Measurements from ENCODE around the gene TSPAN9. TPM values are rescaled to one million over a fixed set of nuclear protein-coding genes. Genes with fewer than 3 reads are reported as not detected.

TSPAN9 gene
- total RNA-seq, 1 experiment from 2014 or later = 7.7 TPM

DNA sequence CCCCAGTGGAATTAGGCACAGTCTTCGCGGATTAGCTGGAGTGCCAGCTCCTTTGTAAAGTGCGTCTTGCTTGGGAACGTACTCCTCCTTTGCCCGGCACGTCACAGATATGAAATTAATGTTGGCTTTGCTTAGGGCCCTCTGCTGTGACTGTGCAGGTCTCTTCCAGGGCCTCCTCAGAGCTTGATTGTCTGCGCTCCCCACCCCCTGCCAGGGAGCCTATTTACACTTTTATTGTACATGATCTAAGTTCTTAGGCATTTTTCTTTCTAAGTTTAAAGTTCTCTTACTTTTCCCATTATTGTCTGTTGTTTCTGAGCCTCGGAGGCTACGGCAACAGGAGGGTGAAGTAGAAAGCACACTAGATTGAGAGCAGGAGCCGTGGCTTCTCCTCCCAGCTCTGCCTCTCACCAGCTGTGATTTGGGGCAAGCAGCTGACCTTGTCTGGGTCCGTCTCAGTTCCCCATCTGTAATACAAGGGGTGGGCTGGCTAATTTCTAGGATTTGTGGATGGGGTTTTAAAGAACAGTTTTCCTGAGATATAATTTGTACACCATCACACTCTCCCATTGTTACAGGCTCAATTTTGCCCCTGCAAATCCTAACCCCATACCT is 81.8 kb downstream of the TSPAN9 start:
- no peaks in the 10 kb centered on the region for H3K27me3 ChIP-seq (ENCODE audit: control insufficient read depth, insufficient read depth, low read length)
- no peak for DNase-seq (ENCODE audit: low read depth, low spot score)
- BruUV-seq (replicated peaks) = no TSS peak
- H3K4me1 ChIP-seq (ENCODE audit: control insufficient read depth, insufficient read depth, low read length) = no peaks in the 10 kb centered on the region
- TF ChIP-seq SIN3A (IDR thresholded peaks at IDR 0.05; ENCODE audit: borderline replicate concordance, insufficient read depth, low read depth, low read length) (no peak), POLR2AphosphoS5 (IDR thresholded peaks at IDR 0.05; ENCODE audit: low read depth, low read length) (no peak), TCF7L2 (IDR thresholded peaks at IDR 0.05; ENCODE audit: low read depth, low read length) (no peak)
- TF ChIP-seq, protein P1, sequence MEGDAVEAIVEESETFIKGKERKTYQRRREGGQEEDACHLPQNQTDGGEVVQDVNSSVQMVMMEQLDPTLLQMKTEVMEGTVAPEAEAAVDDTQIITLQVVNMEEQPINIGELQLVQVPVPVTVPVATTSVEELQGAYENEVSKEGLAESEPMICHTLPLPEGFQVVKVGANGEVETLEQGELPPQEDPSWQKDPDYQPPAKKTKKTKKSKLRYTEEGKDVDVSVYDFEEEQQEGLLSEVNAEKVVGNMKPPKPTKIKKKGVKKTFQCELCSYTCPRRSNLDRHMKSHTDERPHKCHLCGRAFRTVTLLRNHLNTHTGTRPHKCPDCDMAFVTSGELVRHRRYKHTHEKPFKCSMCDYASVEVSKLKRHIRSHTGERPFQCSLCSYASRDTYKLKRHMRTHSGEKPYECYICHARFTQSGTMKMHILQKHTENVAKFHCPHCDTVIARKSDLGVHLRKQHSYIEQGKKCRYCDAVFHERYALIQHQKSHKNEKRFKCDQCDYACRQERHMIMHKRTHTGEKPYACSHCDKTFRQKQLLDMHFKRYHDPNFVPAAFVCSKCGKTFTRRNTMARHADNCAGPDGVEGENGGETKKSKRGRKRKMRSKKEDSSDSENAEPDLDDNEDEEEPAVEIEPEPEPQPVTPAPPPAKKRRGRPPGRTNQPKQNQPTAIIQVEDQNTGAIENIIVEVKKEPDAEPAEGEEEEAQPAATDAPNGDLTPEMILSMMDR (IDR thresholded peaks at IDR 0.05) = no peak
- TF ChIP-seq, protein P2, sequence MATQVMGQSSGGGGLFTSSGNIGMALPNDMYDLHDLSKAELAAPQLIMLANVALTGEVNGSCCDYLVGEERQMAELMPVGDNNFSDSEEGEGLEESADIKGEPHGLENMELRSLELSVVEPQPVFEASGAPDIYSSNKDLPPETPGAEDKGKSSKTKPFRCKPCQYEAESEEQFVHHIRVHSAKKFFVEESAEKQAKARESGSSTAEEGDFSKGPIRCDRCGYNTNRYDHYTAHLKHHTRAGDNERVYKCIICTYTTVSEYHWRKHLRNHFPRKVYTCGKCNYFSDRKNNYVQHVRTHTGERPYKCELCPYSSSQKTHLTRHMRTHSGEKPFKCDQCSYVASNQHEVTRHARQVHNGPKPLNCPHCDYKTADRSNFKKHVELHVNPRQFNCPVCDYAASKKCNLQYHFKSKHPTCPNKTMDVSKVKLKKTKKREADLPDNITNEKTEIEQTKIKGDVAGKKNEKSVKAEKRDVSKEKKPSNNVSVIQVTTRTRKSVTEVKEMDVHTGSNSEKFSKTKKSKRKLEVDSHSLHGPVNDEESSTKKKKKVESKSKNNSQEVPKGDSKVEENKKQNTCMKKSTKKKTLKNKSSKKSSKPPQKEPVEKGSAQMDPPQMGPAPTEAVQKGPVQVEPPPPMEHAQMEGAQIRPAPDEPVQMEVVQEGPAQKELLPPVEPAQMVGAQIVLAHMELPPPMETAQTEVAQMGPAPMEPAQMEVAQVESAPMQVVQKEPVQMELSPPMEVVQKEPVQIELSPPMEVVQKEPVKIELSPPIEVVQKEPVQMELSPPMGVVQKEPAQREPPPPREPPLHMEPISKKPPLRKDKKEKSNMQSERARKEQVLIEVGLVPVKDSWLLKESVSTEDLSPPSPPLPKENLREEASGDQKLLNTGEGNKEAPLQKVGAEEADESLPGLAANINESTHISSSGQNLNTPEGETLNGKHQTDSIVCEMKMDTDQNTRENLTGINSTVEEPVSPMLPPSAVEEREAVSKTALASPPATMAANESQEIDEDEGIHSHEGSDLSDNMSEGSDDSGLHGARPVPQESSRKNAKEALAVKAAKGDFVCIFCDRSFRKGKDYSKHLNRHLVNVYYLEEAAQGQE (IDR thresholded peaks at IDR 0.05; ENCODE audit: insufficient read depth in 1 of 2, low read depth in 2 of 2, low read length in 1 of 2) = no peak
- CTCF ChIA-PET = no interaction called here
- intact Hi-C loops (cut with micrococcal nuclease; ENCODE audit: unreplicated experiment) = no loop called here
- POLR2A ChIA-PET = no interaction called here
- H3K27ac ChIP-seq (ENCODE audit: low read length) = no peak overlapping the region
- H3K36me3 ChIP-seq (ENCODE audit: control insufficient read depth, insufficient read depth, low read length) = no peaks in the 10 kb centered on the region
- H3K4me3 ChIP-seq (ENCODE audit: low read depth in 2 of 2, low read length in 2 of 2) = no peak overlapping the region
- in situ Hi-C loops (cut with HindIII; ENCODE audit: low pct_unique_long_range_greater_than_20kb, low sequenced_read_pairs) = no loop called here
- H3K9me3 ChIP-seq (ENCODE audit: control insufficient read depth, insufficient read depth, low read depth, low read length) = no peaks in the 10 kb centered on the region
- ATAC-seq = no peak

- Histone ChIP-seq H3K27ac (ENCODE audit: low read length) (no peak overlapping the region), H3K9me3 (ENCODE audit: control insufficient read depth, insufficient read depth, low read depth, low read length) (no peaks in the 10 kb centered on the region), H3K4me1 (ENCODE audit: control insufficient read depth, insufficient read depth, low read length) (no peaks in the 10 kb centered on the region), H3K27me3 (ENCODE audit: control insufficient read depth, insufficient read depth, low read length) (no peaks in the 10 kb centered on the region), H3K36me3 (ENCODE audit: control insufficient read depth, insufficient read depth, low read length) (no peaks in the 10 kb centered on the region), H3K4me3 (ENCODE audit: low read depth in 2 of 2, low read length in 2 of 2) (no peak overlapping the region)
- no peak for DNase-seq (ENCODE audit: low read depth, low spot score)
- CTCF ChIA-PET = no interaction called here
- POLR2A ChIA-PET = no interaction called here
- BruUV-seq (replicated peaks) = no TSS peak
- ATAC-seq = no peak
- no peak for TF ChIP-seq POLR2AphosphoS5 (IDR thresholded peaks at IDR 0.05; ENCODE audit: low read depth, low read length)
- TF ChIP-seq, protein P2 (IDR thresholded peaks at IDR 0.05; ENCODE audit: insufficient read depth in 1 of 2, low read depth in 2 of 2, low read length in 1 of 2) = no peak
- no peak for TF ChIP-seq TCF7L2 (IDR thresholded peaks at IDR 0.05; ENCODE audit: low read depth, low read length)
- no peak for TF ChIP-seq SIN3A (IDR thresholded peaks at IDR 0.05; ENCODE audit: borderline replicate concordance, insufficient read depth, low read depth, low read length)
- TF ChIP-seq, protein P1 (IDR thresholded peaks at IDR 0.05) = no peak
- in situ Hi-C loops (cut with HindIII; ENCODE audit: low pct_unique_long_range_greater_than_20kb, low sequenced_read_pairs) = no loop called here
- intact Hi-C loops (cut with micrococcal nuclease; ENCODE audit: unreplicated experiment) = no loop called here
Measured at GRCh38 chr12:3160081-3160480, 82.9 kb downstream of the TSPAN9 start.
